Omental fat pad (tissue), 4 donors: ENCODE measurements around the gene TFDP1. TPM values are rescaled to one million over a fixed set of nuclear protein-coding genes. Genes with fewer than 3 reads are reported as not detected.

Experiments used
- ATAC-seq: fragments of 150-250 bp; one replicate; pipeline ENCODE4 v1.9.1; 2016; ENCODE audit warnings: mild to moderate bottlenecking, moderate library complexity; ENCODE audit not compliant: low FRiP score
- DNase-seq: peaks from one replicate; pipeline ENCODE4 v3.0.0-alpha.2; 2019; ENCODE audit warnings: low spot score
- total RNA-seq, 4 donors: library from RNA; depleted of rRNA; stranded (reverse); fragments of >200 nt; gene quantifications; one replicate each; pipeline ENCODE4 v1.1.0, GENCODE V29; 2016
- TF ChIP-seq, protein P1 (sequence below), 3 donors: fragments of 450-650 bp; IDR thresholded peaks; one replicate each; pipeline ENCODE4 v1.5.1; 2016 to 2017; ENCODE audit warnings: antibody characterized with exemption in 3 of 3, mild to moderate bottlenecking in 3 of 3, moderate library complexity in 2 of 3

TFDP1 gene
- total RNA-seq, 4 donors from 2014 or later, result 32.6 to 59.6 (median 44.4) TPM

DNA sequence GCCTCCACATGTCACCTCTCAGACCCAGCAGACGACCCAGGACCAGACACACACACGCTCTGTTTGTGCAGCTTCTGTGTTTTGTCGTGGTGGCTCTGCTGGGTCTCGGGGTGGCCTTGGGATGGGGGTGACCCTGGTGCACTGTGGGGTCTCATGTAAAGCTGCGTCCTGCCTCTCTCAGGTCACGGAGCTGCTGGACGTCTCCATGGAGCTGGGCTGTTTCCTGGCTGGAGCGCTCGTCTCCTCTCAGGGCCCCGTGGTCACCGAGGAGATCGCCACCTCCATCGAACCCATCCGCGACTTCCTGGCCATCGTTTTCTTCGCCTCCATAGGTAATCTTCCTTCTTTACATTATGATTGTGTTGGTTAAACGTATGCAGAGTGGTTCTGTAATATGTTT lies 45.4 kb upstream of the TFDP1 start:
- ATAC-seq (no peak), DNase-seq (no peak)

DNA sequence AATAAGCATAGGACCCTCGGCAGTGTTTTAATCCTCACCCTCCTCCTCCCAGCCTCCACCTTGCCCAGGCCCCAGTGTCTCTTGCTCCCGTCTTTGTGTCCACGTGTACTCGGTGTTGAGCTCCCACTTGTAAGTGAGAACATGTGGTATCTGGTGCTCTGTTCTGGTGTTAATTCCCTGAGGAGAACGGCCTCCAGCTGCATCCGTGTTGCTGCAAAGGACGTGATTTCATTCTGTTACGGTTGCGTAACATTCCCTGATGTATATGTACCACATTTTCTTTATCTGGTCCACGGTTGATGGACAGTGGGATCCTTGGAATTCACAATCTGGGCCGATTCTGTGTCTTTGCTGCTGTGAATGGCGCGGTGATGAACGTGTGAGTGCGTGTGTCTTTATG lies 44.7 kb upstream of the TFDP1 start:
- ATAC-seq, result no peak
- TF ChIP-seq, protein P1, sequence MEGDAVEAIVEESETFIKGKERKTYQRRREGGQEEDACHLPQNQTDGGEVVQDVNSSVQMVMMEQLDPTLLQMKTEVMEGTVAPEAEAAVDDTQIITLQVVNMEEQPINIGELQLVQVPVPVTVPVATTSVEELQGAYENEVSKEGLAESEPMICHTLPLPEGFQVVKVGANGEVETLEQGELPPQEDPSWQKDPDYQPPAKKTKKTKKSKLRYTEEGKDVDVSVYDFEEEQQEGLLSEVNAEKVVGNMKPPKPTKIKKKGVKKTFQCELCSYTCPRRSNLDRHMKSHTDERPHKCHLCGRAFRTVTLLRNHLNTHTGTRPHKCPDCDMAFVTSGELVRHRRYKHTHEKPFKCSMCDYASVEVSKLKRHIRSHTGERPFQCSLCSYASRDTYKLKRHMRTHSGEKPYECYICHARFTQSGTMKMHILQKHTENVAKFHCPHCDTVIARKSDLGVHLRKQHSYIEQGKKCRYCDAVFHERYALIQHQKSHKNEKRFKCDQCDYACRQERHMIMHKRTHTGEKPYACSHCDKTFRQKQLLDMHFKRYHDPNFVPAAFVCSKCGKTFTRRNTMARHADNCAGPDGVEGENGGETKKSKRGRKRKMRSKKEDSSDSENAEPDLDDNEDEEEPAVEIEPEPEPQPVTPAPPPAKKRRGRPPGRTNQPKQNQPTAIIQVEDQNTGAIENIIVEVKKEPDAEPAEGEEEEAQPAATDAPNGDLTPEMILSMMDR (IDR thresholded peaks at IDR 0.05), result no peak
- DNase-seq, result no peak

More for the DNA sequence above, 45.4 kb upstream of the TFDP1 start:
- TF ChIP-seq, protein P1 (IDR thresholded peaks at IDR 0.05), result no peak

DNA sequence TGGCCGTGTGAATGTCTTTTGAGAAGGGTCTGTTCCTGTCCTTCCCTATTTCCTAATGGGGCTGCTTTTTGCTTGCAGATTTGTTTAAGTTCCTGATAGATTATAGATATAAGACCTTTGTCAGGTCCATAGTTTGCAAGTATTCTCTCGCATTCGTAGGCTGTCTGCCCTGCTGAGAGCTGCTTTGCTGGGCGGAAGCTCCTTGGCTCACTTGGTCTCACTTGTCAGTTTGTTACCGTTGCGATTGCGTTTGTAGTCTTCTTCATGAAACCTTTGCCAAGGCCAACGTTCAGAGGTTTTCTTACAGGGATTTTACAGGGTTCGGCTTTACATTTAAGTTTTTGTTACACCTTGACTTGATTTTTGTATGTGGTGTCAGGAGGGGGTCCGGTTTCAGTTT lies 44.0 kb upstream of the TFDP1 start:
- DNase-seq (no peak), ATAC-seq (no peak)
- TF ChIP-seq, protein P1 (IDR thresholded peaks at IDR 0.05), result no peak

DNA sequence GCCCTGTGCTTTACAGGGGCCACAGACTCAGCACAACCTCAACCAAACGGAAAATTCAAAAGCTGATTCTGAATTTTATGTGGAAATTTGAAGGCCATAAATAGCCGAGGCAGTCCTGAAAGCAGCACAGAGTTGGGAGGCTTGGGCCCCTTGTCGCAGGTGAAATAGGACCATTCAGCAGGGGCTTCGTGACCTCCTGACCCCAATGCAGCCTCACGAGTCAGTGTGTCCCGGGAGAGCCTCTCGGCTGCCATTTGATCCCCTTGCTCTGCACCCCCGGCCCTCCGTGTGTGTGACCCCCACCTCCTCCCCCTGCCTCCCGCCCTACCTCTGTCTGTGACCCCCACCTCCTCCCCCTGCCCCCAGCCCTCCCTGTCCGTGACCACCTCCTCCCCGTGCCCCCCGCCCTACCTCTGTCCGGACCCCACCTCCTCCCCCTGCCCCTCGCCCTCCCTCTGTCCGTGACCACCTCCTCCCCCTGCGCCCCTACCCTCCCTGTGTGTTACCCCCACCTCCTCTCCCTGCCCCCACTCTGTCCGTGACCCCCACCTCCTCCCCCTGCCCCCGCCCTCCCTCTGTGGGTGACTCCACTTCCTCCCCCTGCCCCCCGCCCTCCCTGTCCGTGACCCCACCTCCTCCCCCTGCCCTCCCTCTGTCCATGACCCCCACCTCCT lies 41.7 kb upstream of the TFDP1 start:
- DNase-seq, result no peak

DNA sequence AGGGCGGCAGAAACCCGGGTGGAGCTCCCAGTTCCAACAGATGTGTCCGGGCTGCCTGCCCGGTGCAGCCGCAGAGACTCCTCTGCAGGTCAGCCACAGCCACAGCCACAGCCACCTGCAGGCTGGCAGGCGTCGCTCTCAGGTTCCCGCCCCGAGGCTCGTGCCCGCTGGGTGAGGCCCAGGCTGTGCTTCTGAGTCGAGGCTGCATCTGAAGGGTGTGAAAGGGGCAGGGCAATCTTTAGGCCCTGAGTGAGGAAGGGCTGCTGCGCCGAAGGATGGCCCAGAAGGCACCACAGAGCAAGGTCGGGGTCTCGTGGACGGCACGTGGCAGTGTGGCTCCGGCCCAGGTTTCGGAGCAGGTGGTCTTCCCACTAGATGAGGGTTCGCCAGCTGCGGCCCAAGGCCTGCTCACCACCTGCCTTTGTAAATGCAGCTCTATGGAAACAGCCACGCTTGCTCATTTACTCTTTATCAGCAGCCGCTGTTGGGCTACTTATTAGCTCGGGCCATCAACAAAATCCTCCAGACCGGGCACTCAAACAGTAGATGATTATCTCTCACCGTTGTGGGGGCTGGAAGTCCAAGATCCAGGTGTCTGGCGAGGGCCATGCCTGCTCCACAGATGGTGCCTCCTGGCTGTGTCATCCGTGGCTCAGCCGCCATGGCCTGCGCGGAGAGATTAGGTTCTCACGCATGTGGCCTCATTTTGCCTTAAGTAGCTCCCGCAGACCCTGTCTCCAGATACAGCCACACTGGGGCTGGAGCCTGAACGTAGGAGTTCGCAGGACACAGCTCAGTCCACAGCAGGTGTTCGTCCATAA lies 40.3 kb upstream of the TFDP1 start:
- ATAC-seq (no peak), DNase-seq (no peak)
- TF ChIP-seq, protein P1 (IDR thresholded peaks at IDR 0.05), result no peak

More for the DNA sequence above, 41.7 kb upstream of the TFDP1 start:
- ATAC-seq, result no peak
- TF ChIP-seq, protein P1 (IDR thresholded peaks at IDR 0.05), result no peak

DNA sequence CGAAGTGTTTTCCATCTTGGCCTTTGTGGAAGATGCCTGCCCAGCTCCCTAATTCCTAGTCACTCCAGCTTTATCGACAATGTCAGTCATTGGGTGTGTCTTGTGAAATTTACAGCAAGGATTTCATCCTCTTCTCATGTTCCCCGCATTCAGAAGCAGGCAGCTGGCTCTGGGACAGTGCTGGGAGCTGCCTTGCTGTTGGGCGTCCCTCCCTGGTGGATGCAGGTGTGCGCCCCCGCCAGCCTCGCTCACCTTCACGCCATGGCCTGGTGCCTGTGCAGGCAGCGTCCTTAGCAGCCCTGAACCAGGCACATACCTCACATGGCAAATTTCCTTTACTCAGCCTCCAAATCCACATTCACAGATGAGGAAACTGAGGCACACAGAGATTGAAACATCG lies 39.7 kb upstream of the TFDP1 start:
- DNase-seq (no peak), ATAC-seq (no peak)
- TF ChIP-seq, protein P1 (IDR thresholded peaks at IDR 0.05), result no peak
